ENCODE measurements around the gene PRR11.
A peak's percentile ranks its signal among the peaks of the same experiment; 100 is the strongest.
"Not testable (repeated sequence)": the region's sequence is repeated elsewhere in the genome, so short reads cannot be mapped to it uniquely, and the experiment has no call there.

The PRR11 gene

GRCh38 chr17:59219992-59220327 lies 64.4 kb downstream of the PRR11 start:
- no peak for DNase-seq (ENCODE audit: low spot score)

GRCh38 chr17:59220328-59221158 lies 65.0 kb downstream of the PRR11 start, which contains the start of gene GDPD1:
Gene GDPD1 (plus strand): TSS chr17:59220511. CDS start chr17:59220610, 99 bp downstream.
- DNase-seq (ENCODE audit: low spot score): peak; percentile 99

GRCh38 chr17:59221159-59221847 lies 65.8 kb downstream of the PRR11 start:
- DNase-seq (ENCODE audit: low spot score): no peak

GRCh38 chr17:59223813-59224212 lies 68.3 kb downstream of the PRR11 start:
- no peak for DNase-seq (ENCODE audit: low spot score)

- not testable (repeated sequence) for DNase-seq (ENCODE audit: low spot score)
Observed at GRCh38 chr17:59228588-59228987, 73.0 kb downstream of the PRR11 start.

GRCh38 chr17:59230764-59231163 lies 75.2 kb downstream of the PRR11 start:
- no peak for DNase-seq (ENCODE audit: low spot score)

GRCh38 chr17:59234631-59235030 lies 79.1 kb downstream of the PRR11 start:
- DNase-seq (ENCODE audit: low spot score): no peak

GRCh38 chr17:59238906-59239305 lies 83.4 kb downstream of the PRR11 start:
- no peak for DNase-seq (ENCODE audit: low spot score)

- no peak for DNase-seq (ENCODE audit: low spot score)
Observed at GRCh38 chr17:59244081-59244480, 88.5 kb downstream of the PRR11 start.
